H1 (cell line): Measurements from ENCODE around the gene KIAA1614. TPM values are rescaled to one million over a fixed set of nuclear protein-coding genes. Genes with fewer than 3 reads are reported as not detected.

Experiments
- BACH1 ChIP-seq: IDR thresholded peaks from 2 replicates; pipeline ENCODE4 v1.6.1; 2012; ENCODE audit warnings: low read length, improper control_type of control experiment
- BRCA1 ChIP-seq: IDR thresholded peaks from 2 replicates; pipeline ENCODE4 v1.6.1; 2012; ENCODE audit warnings: low read depth, low read length, improper control_type of control experiment
- FOSL1 ChIP-seq: IDR thresholded peaks from 2 replicates; pipeline ENCODE4 v1.6.1; 2011; ENCODE audit warnings: mild to moderate bottlenecking, low read depth, low read length, moderate library complexity; ENCODE audit not compliant: insufficient read depth
- SP4 ChIP-seq: IDR thresholded peaks from 2 replicates; pipeline ENCODE4 v1.6.1; 2012; ENCODE audit warnings: low read length, inconsistent platforms
- TCF12 ChIP-seq: IDR thresholded peaks from 2 replicates; pipeline ENCODE4 v1.6.1; 2011; ENCODE audit warnings: low read depth, mild to moderate bottlenecking, low read length
- YY1 ChIP-seq: IDR thresholded peaks from 2 replicates; pipeline ENCODE4 v1.6.1; 2011; ENCODE audit warnings: low read depth, mild to moderate bottlenecking, low read length
- polyA plus RNA-seq, 7 experiments: library from polyadenylated mRNA; depleted of rRNA in 3 of 7; stranded (reverse) in 5 of 7; unstranded in 2 of 7; fragments of >200 nt in 5 of 7; fragments of 200-250 nt in 2 of 7; gene quantifications; 1 replicate in 5 of 7; 2 replicates in 1 of 7; 4 replicates in 1 of 7; pipeline versions ENCODE4 v1.2.1 to v1.2.3, GENCODE V29; 2011 to 2013; ENCODE audit warnings: missing spikeins in 2 of 7, mixed read lengths in 2 of 7
- total RNA-seq: library from RNA; stranded (reverse); fragmentation: NEBNext Ultra II Directional; extraction: Animal tissue kit (Norgen Biotek cat#: 25700); gene quantifications from 2 replicates; pipeline ENCODE4 v1.2.1, GENCODE V29; 2021
- TF ChIP-seq, protein P1 (sequence below): IDR thresholded peaks from 2 replicates; pipeline ENCODE4 v1.6.1; 2012; ENCODE audit warnings: low read length, inconsistent platforms

KIAA1614 gene
- total and polyA plus RNA-seq, 2 of the 8 experiments (the other 6 are each of a cell fraction or from before 2014, with no cell fraction given): 1.3 to 3.1 TPM

DNA sequence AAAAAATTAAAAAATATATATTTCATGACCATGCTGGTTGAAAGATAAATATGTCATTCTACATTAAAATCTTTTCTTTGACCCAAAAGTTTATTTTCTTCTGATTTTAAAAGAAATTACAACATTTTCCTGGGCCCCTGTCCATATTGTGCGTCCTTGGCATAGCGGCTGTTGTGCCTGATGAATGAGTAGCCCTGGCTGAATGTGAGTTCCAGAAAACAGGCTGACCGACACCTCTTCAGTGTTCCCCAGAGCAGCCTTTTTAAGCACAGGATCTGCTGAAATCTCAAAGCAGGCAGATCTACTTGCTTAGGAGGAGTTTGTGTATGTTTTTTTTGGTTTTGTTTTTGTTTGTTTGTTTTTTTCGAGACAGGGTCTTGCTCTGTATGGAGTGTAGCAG, 19.7 kb downstream of the KIAA1614 start (continued):
- TF ChIP-seq, protein P1, sequence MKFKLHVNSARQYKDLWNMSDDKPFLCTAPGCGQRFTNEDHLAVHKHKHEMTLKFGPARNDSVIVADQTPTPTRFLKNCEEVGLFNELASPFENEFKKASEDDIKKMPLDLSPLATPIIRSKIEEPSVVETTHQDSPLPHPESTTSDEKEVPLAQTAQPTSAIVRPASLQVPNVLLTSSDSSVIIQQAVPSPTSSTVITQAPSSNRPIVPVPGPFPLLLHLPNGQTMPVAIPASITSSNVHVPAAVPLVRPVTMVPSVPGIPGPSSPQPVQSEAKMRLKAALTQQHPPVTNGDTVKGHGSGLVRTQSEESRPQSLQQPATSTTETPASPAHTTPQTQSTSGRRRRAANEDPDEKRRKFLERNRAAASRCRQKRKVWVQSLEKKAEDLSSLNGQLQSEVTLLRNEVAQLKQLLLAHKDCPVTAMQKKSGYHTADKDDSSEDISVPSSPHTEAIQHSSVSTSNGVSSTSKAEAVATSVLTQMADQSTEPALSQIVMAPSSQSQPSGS: no peak
- TF ChIP-seq BACH1 (no peak), TCF12 (no peak), SP4 (no peak), FOSL1 (no peak), BRCA1 (no peak), YY1 (no peak)
